HG02840 (cell line): ENCODE measurements around the gene IL12RB1.

Source experiments
- ATAC-seq: cut with Tn5 transposase; IDR thresholded peaks from one replicate; pipeline ENCODE4 v1.9.1; 2021; ENCODE audit warnings: mild to moderate bottlenecking, moderate library complexity, moderate number of reproducible peaks; ENCODE audit not compliant: unreplicated experiment, low FRiP score

IL12RB1 gene

DNA sequence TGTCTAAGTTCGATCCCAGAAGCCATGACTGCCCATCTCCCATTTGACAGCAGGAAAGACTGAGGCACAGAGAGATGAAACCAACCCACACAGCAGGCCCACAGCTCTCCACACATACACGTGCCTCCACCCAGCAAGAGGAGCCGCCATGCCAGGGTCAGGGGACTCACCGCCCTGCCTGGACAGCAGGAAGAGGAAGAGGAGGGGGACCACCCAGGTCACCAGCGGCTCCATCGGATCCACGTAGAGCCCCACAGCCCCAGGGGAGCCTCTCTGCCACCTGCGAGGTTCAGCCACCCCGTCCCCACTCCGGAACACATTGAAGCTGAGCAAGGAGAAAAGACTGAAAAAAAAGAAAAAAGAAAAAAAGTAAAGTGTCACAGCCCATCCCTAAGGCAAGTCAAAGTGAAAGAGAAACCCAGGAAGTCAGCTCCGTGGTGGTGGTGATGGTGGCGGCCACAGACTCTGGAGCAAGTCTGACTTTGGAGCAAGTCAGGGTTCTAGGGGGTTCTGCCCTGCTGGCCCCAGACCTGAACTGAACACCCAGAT lies at the start of gene IL12RB1:
Gene IL12RB1, minus strand, starts transcription at position 345 of the 549 bp plus-strand sequence. Its CDS starts 111 bp downstream, at position 234.
- ATAC-seq: no peak

- ATAC-seq: no peak
Measured at GRCh38 chr19:18135712-18136584, 49.2 kb upstream of the IL12RB1 start.

DNA sequence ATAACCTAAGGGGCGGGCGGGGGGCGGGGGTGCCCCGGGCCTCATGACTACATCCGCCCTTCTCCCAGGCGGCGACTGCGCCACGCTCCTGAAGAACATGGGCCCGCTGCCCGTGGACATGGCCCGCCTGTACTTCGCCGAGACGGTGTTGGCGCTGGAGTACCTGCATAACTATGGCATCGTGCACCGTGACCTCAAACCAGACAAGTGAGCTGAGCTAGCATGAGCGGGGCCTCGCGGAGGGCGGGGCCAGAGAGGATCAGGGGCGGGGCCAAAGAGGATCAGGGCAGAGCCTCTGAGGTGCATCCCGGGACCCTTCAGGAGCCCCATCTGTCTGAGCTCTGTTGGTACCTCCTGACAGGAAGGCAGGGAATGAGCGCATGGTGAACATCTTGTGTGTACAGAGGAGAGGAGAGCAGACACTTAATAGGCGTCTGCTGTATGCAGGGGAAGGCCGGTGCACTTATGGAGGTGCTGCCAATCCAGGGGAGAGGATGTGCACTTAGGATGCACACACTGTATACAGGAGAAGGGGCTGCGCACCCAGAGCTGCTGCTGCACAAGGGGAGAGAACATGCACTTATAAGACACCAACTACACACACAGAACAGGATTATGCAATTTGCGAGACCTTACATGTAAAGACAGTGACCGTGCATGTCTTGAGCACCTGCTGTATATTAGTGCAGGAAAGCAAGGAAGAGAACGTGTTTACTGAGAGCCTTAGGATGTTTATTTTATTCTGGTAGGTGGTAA lies 45.3 kb upstream of the IL12RB1 start:
- no peak for ATAC-seq

GRCh38 chr19:18130523-18131242 lies 43.9 kb upstream of the IL12RB1 start:
- no peak for ATAC-seq

- ATAC-seq: no peak
Measured at GRCh38 chr19:18128805-18129204, 42.1 kb upstream of the IL12RB1 start.

GRCh38 chr19:18128044-18128443 lies 41.3 kb upstream of the IL12RB1 start:
- no peak for ATAC-seq

DNA sequence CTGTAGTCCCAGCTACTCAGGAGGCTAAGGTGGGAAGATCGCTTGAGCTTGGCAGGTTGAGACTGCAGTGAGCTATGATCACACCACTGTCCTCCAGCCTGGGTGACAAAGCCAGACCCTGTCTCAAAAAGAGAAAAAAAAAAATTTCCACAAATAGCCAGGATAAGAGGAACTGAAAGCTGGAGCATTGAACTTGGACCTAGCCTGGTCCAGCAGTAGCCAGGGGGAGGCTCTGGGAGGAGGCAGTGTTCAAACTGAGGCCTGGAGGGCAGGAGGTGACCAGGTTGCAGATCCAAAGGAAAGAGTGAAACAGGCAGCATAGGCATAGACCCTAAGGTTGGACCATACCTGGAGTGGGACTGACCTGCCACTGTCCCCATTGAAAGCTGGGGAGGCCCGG lies 39.4 kb upstream of the IL12RB1 start:
- ATAC-seq: no peak

DNA sequence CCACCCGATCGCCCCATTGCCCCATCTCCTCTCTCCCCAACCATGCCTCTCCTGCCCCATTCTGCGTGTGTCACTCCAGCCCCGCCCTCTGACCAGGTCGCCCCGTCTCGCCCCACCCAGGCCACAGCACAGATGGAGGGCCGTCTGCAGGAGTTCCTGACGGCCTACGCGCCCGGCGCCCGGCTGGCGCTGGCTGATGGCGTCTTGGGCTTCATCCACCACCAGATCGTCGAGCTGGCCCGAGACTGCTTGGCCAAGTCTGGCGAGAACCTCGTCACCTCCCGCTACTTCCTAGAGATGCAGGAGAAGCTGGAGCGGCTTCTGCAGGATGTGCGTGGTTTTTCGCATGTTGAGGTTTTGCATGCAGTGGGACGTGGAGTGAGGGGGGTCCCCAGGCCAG lies 37.1 kb upstream of the IL12RB1 start:
- no peak for ATAC-seq

- ATAC-seq: no peak
Measured at GRCh38 chr19:18122860-18123795, 36.4 kb upstream of the IL12RB1 start.

GRCh38 chr19:18122424-18122823 lies 35.7 kb upstream of the IL12RB1 start:
- ATAC-seq: no peak

DNA sequence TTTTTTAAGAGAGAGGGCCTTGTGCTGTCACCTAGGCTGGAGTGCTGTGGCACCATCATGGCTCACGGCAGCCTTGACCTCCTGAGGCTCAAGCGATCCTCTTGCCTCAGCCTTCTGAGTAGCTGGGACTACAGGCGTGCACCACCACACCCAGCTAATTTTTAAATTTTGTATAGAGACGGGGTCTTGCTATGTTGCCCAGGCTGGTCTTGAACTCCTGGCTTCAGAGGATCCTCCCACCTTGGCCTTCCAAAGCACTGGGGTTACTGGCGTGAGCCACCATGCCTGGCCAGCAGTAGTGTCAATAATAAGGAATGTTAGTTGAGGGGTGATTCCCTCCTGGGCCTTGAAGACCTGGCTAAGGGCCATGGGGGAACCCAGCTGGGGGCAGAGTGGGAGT lies 34.4 kb upstream of the IL12RB1 start:
- no peak for ATAC-seq

- ATAC-seq: no peak
Measured at GRCh38 chr19:18120127-18120526, 33.4 kb upstream of the IL12RB1 start.

DNA sequence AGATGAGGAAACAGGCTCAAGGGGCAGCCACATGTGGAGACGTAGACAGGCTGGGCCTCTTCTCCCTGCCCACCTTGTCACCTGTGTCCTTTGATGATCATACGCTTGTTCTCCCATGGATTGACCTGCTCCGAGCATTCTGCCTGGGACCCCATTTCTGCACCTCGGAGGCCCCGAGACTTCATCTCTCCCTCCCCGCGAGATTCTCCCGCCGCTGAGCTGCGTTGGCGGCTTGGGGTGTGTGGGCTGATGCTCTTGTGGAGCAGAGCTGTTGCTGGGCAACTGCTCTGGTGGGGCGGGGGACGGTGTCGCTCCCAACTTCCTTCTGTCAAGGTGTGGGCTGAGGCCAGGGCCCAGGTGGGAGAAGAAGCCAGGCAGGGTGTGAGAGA lies 33.0 kb upstream of the IL12RB1 start:
- no peak for ATAC-seq

DNA sequence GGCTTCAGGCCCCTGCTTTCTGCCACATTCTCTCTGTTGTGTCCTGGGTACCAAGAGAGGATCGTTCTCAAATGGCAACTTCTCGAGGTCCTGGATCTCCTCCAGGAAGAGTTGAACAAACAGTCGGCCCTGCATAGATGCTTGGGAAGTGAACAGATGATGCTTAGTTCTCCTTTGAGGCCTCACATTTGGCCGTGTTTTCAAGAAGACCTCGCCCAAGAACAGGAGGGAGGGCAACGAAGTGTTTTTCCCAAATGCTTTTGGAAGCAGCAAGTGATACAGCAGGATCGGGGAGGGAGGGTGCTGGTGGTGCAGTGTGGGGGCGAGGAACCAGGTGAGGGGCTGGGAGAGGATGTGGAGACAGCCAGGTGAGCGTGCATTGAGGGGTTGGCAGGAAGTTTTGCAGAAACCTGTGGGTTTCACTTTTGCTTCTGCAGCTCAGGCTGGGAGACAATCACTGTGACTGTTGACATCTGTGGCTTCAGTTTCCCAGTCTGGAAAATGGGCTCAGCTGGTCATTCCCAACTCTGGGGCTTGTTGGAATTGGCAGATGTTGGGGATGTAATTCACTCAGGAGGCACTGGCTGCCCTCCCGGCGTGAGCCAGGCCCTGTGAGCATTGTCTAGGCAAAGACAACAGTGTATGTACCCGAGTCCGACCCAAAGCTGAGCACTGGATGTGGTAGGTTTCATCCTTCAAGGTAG lies 32.4 kb upstream of the IL12RB1 start:
- ATAC-seq: no peak

DNA sequence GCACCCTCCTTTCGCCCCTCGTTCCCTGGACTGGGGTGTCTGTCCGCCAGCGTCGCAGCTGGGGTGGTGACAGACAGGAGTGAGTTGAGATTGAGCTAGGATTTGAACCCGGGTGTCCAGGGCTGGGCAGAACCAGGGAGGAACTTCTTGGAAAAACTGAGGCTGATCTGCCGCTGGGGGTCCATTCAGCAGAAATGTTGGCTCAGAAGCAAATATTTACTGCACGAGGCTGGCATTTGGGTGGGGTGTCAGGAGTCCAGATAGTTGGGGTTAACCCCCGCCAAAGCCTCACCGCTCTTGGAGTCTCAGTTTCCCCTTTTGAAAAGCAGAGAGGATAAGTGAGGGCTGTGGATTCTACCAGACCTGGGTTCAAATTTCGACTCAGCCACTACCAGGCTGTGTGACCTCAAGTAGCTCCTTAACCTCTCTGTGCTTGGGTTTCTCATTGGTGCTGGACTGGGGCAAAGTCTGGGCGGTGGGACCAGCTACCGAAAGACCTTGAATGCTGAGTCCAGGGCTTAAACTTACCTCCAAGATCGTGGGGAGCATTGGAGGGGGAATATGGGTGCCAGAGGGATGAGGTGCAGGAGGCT lies 31.8 kb upstream of the IL12RB1 start:
- ATAC-seq: no peak

- ATAC-seq: peak; percentile 84
Measured at GRCh38 chr19:18117692-18118378, 31.1 kb upstream of the IL12RB1 start.

- no peak for ATAC-seq
Measured at GRCh38 chr19:18117364-18117691, 30.6 kb upstream of the IL12RB1 start.

DNA sequence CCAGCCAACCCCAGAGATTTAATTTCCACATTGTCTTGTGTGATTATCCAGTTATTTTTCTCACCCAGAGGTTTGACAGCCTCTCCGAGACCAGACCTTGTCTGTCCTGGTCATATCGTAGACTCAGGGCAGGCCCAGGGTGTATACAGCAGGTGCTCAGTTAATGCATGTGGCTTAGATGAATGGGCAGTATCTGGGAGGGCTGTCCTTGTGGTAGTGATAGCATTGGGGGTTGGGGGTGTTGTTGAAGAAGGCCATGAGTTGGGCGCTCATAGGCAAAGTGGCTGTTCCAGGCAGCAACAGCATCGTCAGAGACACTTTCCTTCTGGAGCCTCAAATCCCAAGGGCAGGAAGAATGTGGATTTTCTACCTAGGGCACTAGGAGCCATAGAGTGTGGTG lies 27.7 kb upstream of the IL12RB1 start:
- ATAC-seq: no peak
